Activated effector memory CD4-positive, alpha-beta T cell treated with anti-CD3 and anti-CD28 coated beads, Interleukin-2, amount 50 U/mL, for 16 hours (primary cell): ENCODE measurements around the gene DHX34.
"Not testable (repeated sequence)": the region's sequence is repeated elsewhere in the genome, so short reads cannot be mapped to it uniquely, and the experiment has no call there.

Experiments used
- DNase-seq: peaks from one replicate; pipeline ENCODE4 v3.0.0-alpha.2; 2020

DHX34 gene

GRCh38 chr19:47372603-47373002, 23.5 kb downstream of the DHX34 start:
- no peak for DNase-seq

- no peak for DNase-seq
Observed at GRCh38 chr19:47373246-47374240, 24.4 kb downstream of the DHX34 start.

- no peak for DNase-seq
Observed at GRCh38 chr19:47374876-47375693, 26.0 kb downstream of the DHX34 start.

- DNase-seq: no peak
Observed at GRCh38 chr19:47375694-47376588, 26.8 kb downstream of the DHX34 start.

- no peak for DNase-seq
Observed at GRCh38 chr19:47376589-47377144, 27.6 kb downstream of the DHX34 start.

DNA sequence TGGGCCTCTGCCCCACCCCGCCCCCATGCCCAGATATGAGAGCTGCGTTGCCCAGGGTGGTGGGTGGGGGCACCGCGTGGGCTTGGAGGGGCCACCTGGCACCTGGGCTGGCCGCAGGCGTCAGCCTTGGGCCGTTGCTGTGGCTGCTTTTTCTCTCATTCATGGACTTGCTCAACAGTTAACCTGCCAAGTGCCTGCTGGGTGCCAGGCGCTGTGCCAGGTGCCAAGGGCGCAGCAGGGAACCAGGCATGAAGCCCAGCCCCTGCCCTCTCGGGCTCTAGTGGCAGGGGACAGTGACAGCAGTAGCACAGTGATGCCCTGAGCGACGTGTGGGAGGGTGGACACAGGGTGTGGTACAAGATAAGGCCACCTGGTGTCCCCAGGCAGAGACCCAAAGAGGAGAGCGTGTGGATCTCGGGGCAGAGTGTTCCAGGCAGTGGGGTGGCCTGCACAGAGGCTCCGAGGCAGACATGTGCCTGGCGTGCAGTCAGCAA, 28.1 kb downstream of the DHX34 start:
- DNase-seq: no peak

GRCh38 chr19:47377801-47378200, 28.7 kb downstream of the DHX34 start:
- DNase-seq: no peak

DNA sequence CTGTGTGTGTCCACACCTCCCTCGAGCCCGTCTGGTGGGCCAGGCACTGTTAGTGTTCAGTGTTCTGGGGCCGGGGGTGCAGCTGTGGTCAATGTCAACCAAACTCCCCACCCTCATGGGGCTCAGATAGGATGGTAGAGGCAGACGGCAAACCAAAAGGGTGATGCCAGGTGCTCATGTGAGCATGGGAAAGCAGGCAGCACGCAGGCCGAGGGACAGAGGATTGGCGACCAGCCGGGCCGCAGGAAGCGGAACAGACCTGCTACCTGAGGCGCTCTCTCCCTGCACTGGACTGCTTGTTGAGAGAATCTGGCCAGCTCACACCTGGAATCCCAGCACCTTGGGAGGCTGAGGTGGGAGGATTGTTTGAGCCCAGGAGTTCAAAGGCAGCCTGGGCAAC, 29.1 kb downstream of the DHX34 start:
- no peak for DNase-seq

- no peak for DNase-seq
Observed at GRCh38 chr19:47379381-47379938, 30.3 kb downstream of the DHX34 start.

- no peak for DNase-seq
Observed at GRCh38 chr19:47380559-47380958, 31.4 kb downstream of the DHX34 start.

DNA sequence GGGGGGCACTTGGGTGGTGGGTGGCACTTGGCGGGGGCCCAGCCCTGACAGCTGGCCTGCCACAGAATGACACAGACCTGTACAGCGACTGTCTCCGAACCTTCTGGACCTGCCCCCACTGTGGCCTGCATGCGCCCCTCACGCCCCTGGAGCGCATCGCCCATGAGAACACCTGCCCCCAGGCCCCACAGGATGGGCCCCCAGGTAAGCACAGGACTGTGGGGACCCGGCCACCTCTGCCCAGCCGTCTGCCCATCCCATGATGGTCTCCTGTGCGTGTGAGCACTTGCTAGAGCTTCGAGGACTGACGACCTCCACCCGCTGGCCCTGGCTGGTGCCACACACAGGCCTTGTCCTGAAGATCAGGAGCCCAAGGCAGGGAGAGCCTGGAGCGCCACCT, 32.0 kb downstream of the DHX34 start:
- no peak for DNase-seq

- DNase-seq: no peak
Observed at GRCh38 chr19:47381653-47382279, 32.7 kb downstream of the DHX34 start.

DNA sequence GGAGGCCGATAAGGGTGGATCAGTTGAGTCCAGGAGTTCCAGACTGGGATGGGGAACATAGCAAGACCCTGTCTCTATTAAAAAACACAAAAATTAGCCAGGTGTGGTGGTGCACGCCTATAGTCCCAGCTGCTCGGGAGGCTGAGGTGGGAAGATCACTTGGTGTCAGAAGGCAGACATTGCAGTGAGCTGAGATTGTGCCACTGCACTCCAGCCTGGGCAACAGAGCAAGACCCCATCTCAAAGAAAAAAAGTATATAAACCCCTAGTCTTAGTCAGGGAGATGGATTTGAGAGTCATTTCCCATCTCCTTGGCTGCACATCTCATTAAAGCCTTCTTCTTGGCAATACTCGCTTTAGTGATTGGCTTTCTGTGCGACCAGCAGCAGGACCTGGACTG, 34.8 kb downstream of the DHX34 start:
- not testable (repeated sequence) for DNase-seq

GRCh38 chr19:47384533-47384932, 35.4 kb downstream of the DHX34 start:
- not testable (repeated sequence) for DNase-seq

- not testable (repeated sequence) for DNase-seq
Observed at GRCh38 chr19:47386582-47386981, 37.5 kb downstream of the DHX34 start.

GRCh38 chr19:47387623-47388022, 38.5 kb downstream of the DHX34 start:
- DNase-seq: not testable (repeated sequence)

DNA sequence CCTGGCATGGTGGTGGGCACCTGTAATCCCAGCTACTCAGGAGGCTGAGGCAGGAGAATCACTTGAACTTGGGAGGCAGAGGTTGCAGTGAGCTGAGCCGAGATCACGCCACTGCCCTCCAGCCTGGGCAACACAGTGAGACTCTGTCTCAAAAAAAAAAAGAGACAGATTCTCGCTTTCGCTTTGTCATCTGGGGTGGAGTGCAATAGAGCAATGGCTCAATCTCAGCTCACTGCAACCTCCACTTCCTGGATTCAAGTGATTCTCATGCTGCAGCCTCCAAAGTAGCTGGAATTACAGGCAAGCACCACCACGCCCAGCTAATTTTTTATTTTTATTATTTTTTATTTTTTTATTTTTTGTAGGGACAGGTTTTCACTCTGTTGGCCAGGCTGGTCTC, 39.6 kb downstream of the DHX34 start:
- DNase-seq: not testable (repeated sequence)

DNA sequence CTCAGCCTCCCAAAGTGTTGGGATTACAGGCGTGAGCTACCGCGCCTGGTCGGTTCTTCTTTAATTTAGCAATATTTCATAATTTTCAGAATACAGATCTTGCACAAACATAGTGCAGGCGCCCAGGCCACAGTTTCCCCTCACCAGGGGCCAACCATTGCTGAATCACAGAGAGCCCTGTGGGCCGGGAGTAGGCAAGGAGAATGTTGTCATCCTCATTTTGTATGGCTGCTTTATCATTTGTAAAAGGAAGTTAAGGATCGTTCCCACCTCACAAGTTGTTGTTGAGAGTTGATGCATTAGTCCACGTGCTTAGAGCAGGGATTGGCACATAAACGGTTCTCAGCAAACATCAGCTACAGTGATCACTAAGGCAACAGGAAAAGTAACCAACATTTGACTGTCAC, 40.0 kb downstream of the DHX34 start:
- no peak for DNase-seq

DNA sequence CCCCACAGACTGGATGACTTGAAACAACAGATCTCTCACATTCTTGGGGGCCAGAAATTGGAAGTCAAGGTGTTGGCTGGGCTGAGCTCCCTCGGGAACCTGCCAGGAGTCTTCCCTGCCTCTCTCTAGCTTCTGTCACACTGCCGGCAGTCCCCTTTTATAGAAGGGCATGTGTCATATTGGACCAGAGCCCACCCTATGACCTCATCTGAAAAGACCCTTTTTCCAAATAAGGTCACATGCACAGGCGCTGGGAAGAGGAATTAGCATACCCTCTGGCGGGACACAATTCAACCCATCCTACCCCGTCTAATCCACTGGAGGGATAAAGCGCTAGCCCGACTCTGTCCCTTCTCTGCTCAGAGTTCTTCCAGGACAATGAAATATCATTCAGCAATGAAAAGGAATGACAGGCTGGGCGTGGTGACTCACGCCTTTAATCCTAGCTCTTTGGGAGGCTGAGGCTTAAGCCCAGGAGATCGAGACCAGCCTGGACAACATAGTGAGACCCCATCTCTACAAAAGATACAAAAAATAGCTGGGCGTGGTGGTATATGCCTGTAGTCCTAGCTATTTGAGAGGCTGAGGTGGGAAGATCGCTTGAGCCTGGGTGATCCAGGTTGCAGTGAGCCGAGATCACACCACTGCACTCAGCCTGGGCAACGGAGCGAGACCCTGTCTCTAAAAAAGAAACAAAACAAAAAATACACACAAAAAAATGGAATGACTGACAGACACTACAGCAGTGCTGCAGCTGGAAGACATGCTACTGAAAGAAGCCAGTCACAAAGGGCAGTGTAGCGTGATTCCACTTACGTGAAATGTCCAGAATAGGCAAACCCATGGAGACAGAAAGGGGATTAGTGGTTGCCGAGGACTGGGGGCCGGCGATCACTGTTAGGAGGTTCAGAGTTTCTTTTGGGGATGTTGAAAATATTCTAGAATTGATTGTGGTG, 41.7 kb downstream of the DHX34 start:
- no peak for DNase-seq
